Stimulated activated CD8-positive, alpha-beta memory T cell treated with anti-CD3 and anti-CD28 coated beads, Interleukin-15, amount 100 ng/mL, for 1 hour (primary cell): ENCODE results near the gene KIAA1958.
"Not testable (repeated sequence)": the region's sequence is repeated elsewhere in the genome, so short reads cannot be mapped to it uniquely, and the experiment has no call there.

Experiments
- DNase-seq: peaks from one replicate; pipeline ENCODE4 v3.0.0-alpha.2; 2020; ENCODE audit warnings: low read depth

The KIAA1958 gene

GRCh38 chr9:112489039-112489546 lies 2.5 kb downstream of the KIAA1958 start:
- no peak for DNase-seq

- no peak for DNase-seq
Measured at GRCh38 chr9:112489876-112490666, 3.4 kb downstream of the KIAA1958 start.

GRCh38 chr9:112493393-112494137 lies 6.9 kb downstream of the KIAA1958 start:
- no peak for DNase-seq

GRCh38 chr9:112494153-112494552 lies 7.5 kb downstream of the KIAA1958 start:
- DNase-seq: no peak

- no peak for DNase-seq
Measured at GRCh38 chr9:112495614-112496013, 9.0 kb downstream of the KIAA1958 start.

GRCh38 chr9:112496074-112496722 lies 9.6 kb downstream of the KIAA1958 start:
- no peak for DNase-seq

GRCh38 chr9:112500842-112501241 lies 14.2 kb downstream of the KIAA1958 start:
- DNase-seq: no peak

- no peak for DNase-seq
Measured at GRCh38 chr9:112501287-112501686, 14.7 kb downstream of the KIAA1958 start.

- DNase-seq: no peak
Measured at GRCh38 chr9:112502175-112502946, 15.7 kb downstream of the KIAA1958 start.

- DNase-seq: no peak
Measured at GRCh38 chr9:112503170-112503569, 16.5 kb downstream of the KIAA1958 start.

GRCh38 chr9:112505086-112505485 lies 18.5 kb downstream of the KIAA1958 start:
- DNase-seq: no peak

GRCh38 chr9:112505607-112506006 lies 19.0 kb downstream of the KIAA1958 start:
- DNase-seq: no peak

GRCh38 chr9:112506571-112506970 lies 19.9 kb downstream of the KIAA1958 start:
- DNase-seq: no peak

GRCh38 chr9:112507001-112507680 lies 20.5 kb downstream of the KIAA1958 start:
- DNase-seq: no peak

GRCh38 chr9:112508377-112508776 lies 21.8 kb downstream of the KIAA1958 start:
- no peak for DNase-seq

GRCh38 chr9:112512377-112512776 lies 25.8 kb downstream of the KIAA1958 start:
- DNase-seq: not testable (repeated sequence)

- no peak for DNase-seq
Measured at GRCh38 chr9:112516769-112517168, 30.1 kb downstream of the KIAA1958 start.

- no peak for DNase-seq
Measured at GRCh38 chr9:112520069-112520468, 33.4 kb downstream of the KIAA1958 start.

- DNase-seq: no peak
Measured at GRCh38 chr9:112520656-112521055, 34.0 kb downstream of the KIAA1958 start.

GRCh38 chr9:112526973-112527372 lies 40.3 kb downstream of the KIAA1958 start:
- no peak for DNase-seq

- no peak for DNase-seq
Measured at GRCh38 chr9:112527959-112528358, 41.3 kb downstream of the KIAA1958 start.
